ENCODE data around the gene CHMP5.

GRCh38 chr9:33249983-33250382 lies 14.9 kb upstream of the CHMP5 start:
- TF ChIP-seq POLR2A (IDR thresholded peaks at IDR 0.05): no peak
- TF ChIP-seq CTCF (IDR thresholded peaks at IDR 0.05): no peak
- TF ChIP-seq POLR2AphosphoS5 (IDR thresholded peaks at IDR 0.05): no peak
- TF ChIP-seq EP300 (IDR thresholded peaks at IDR 0.05): no peak
